H1 (cell line): ENCODE measurements around the gene FAM25A. TPM values are rescaled to one million over a fixed set of nuclear protein-coding genes. Genes with fewer than 3 reads are reported as not detected.

Experiments
- CBX8 ChIP-seq: fragments of 300-800, 300-1000 bp; sonication (generic); IDR thresholded peaks from 2 replicates; pipeline ENCODE4 v1.7.1; 2016; ENCODE audit warnings: low read depth, low read length, borderline replicate concordance
- CTBP2 ChIP-seq: IDR thresholded peaks from 2 replicates; pipeline ENCODE4 v1.7.0; 2011; ENCODE audit warnings: borderline replicate concordance, mild to moderate bottlenecking, moderate library complexity, mixed read lengths, low read length; ENCODE audit not compliant: insufficient read depth, insufficient read length
- GABPA ChIP-seq: IDR thresholded peaks from 2 replicates; pipeline ENCODE4 v1.6.1; 2011; ENCODE audit warnings: mild to moderate bottlenecking, low read length, moderate library complexity, borderline replicate concordance; ENCODE audit not compliant: insufficient read depth
- RAD21 ChIP-seq, 2 experiments: IDR thresholded peaks in 1 of 2; conservative IDR thresholded peaks in 1 of 2; 2 replicates each; pipeline ENCODE4 v1.6.1; 2011; ENCODE audit warnings: low read depth in 2 of 2, low read length in 2 of 2, improper control_type of control experiment in 1 of 2, inconsistent platforms in 1 of 2, mild to moderate bottlenecking in 1 of 2, moderate library complexity in 1 of 2
- polyA plus RNA-seq, 7 experiments: library from polyadenylated mRNA; depleted of rRNA in 3 of 7; stranded (reverse) in 5 of 7; unstranded in 2 of 7; fragments of >200 nt in 5 of 7; fragments of 200-250 nt in 2 of 7; gene quantifications; 1 replicate in 5 of 7; 2 replicates in 1 of 7; 4 replicates in 1 of 7; pipeline versions ENCODE4 v1.2.1 to v1.2.3, GENCODE V29; 2011 to 2013; ENCODE audit warnings: missing spikeins in 2 of 7, mixed read lengths in 2 of 7
- total RNA-seq: library from RNA; stranded (reverse); fragmentation: NEBNext Ultra II Directional; extraction: Animal tissue kit (Norgen Biotek cat#: 25700); gene quantifications from 2 replicates; pipeline ENCODE4 v1.2.1, GENCODE V29; 2021
- TF ChIP-seq, protein P1 (sequence below): fragments of 300-600 bp; sonication (generic); IDR thresholded peaks from 2 replicates; pipeline ENCODE4 v1.7.1; 2012; ENCODE audit warnings: low read length, moderate library complexity, mild to moderate bottlenecking, inconsistent platforms; ENCODE audit not compliant: insufficient replicate concordance

Gene FAM25A
- total and polyA plus RNA-seq, 2 of the 8 experiments (the other 6 are each of a cell fraction or from before 2014, with no cell fraction given): not detected

DNA sequence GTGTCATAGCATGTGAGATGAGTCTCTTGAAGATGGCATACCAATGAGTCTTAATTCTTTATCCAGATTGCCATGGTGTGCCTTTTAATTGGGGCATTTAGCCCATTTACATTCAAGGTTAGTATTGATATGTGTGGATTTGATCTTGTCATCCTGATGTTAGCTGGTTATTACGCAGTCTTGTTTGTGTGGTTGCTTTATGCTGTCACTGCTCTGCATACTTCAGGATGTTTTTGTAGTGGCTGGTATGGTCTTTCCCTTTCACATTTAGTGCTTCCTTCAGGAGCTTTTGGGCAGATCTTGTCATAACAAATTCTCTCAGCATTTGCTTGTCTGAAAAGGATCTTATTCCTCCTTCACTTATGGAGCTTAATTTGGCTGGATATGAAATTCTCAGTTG lies 16.5 kb downstream of the FAM25A start (continued):
- TF ChIP-seq, protein P1, sequence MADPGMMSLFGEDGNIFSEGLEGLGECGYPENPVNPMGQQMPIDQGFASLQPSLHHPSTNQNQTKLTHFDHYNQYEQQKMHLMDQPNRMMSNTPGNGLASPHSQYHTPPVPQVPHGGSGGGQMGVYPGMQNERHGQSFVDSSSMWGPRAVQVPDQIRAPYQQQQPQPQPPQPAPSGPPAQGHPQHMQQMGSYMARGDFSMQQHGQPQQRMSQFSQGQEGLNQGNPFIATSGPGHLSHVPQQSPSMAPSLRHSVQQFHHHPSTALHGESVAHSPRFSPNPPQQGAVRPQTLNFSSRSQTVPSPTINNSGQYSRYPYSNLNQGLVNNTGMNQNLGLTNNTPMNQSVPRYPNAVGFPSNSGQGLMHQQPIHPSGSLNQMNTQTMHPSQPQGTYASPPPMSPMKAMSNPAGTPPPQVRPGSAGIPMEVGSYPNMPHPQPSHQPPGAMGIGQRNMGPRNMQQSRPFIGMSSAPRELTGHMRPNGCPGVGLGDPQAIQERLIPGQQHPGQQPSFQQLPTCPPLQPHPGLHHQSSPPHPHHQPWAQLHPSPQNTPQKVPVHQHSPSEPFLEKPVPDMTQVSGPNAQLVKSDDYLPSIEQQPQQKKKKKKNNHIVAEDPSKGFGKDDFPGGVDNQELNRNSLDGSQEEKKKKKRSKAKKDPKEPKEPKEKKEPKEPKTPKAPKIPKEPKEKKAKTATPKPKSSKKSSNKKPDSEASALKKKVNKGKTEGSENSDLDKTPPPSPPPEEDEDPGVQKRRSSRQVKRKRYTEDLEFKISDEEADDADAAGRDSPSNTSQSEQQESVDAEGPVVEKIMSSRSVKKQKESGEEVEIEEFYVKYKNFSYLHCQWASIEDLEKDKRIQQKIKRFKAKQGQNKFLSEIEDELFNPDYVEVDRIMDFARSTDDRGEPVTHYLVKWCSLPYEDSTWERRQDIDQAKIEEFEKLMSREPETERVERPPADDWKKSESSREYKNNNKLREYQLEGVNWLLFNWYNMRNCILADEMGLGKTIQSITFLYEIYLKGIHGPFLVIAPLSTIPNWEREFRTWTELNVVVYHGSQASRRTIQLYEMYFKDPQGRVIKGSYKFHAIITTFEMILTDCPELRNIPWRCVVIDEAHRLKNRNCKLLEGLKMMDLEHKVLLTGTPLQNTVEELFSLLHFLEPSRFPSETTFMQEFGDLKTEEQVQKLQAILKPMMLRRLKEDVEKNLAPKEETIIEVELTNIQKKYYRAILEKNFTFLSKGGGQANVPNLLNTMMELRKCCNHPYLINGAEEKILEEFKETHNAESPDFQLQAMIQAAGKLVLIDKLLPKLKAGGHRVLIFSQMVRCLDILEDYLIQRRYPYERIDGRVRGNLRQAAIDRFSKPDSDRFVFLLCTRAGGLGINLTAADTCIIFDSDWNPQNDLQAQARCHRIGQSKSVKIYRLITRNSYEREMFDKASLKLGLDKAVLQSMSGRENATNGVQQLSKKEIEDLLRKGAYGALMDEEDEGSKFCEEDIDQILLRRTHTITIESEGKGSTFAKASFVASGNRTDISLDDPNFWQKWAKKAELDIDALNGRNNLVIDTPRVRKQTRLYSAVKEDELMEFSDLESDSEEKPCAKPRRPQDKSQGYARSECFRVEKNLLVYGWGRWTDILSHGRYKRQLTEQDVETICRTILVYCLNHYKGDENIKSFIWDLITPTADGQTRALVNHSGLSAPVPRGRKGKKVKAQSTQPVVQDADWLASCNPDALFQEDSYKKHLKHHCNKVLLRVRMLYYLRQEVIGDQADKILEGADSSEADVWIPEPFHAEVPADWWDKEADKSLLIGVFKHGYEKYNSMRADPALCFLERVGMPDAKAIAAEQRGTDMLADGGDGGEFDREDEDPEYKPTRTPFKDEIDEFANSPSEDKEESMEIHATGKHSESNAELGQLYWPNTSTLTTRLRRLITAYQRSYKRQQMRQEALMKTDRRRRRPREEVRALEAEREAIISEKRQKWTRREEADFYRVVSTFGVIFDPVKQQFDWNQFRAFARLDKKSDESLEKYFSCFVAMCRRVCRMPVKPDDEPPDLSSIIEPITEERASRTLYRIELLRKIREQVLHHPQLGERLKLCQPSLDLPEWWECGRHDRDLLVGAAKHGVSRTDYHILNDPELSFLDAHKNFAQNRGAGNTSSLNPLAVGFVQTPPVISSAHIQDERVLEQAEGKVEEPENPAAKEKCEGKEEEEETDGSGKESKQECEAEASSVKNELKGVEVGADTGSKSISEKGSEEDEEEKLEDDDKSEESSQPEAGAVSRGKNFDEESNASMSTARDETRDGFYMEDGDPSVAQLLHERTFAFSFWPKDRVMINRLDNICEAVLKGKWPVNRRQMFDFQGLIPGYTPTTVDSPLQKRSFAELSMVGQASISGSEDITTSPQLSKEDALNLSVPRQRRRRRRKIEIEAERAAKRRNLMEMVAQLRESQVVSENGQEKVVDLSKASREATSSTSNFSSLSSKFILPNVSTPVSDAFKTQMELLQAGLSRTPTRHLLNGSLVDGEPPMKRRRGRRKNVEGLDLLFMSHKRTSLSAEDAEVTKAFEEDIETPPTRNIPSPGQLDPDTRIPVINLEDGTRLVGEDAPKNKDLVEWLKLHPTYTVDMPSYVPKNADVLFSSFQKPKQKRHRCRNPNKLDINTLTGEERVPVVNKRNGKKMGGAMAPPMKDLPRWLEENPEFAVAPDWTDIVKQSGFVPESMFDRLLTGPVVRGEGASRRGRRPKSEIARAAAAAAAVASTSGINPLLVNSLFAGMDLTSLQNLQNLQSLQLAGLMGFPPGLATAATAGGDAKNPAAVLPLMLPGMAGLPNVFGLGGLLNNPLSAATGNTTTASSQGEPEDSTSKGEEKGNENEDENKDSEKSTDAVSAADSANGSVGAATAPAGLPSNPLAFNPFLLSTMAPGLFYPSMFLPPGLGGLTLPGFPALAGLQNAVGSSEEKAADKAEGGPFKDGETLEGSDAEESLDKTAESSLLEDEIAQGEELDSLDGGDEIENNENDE: no peak
- TF ChIP-seq CBX8 (no peak), CTBP2 (no peak), GABPA (no peak), RAD21 (IDR thresholded peaks at IDR 0.05 in 1 of 2, conservative IDR thresholded peaks at IDR 0.05 in 1 of 2; ENCODE audit: low read depth in 2 of 2, low read length in 2 of 2) (no peak)
- TF ChIP-seq, all 59 proteins: peak for 0
